GM23338 (cell line): Measurements from ENCODE around the gene CD164. TPM values are rescaled to one million over a fixed set of nuclear protein-coding genes. Genes with fewer than 3 reads are reported as not detected.

Experiments
- ATAC-seq: fragments of 200-7000 bp; cut with Tn5 transposase; 3 replicates; pipeline ENCODE4 v1.9.1; 2020
- DNase-seq: peaks from one replicate; pipeline ENCODE4 v3.0.0-alpha.2; 2015; ENCODE audit warnings: low spot score
- H2AFZ ChIP-seq: fragments of 200-600 bp; sonication (generic); 2 replicates; pipeline ENCODE4 v1.8.0; 2016; ENCODE audit warnings: antibody characterized with exemption, mild to moderate bottlenecking, moderate library complexity
- H3F3A ChIP-seq: fragments of 200-600 bp; sonication (generic); replicated peaks from 2 replicates; pipeline ENCODE4 v1.8.0; 2017; ENCODE audit warnings: antibody characterized with exemption, mixed run types, low read depth
- H3K27ac ChIP-seq: fragments of 200-600 bp; sonication (generic); 2 replicates; pipeline ENCODE4 v1.6.1; 2016; ENCODE audit warnings: low read depth
- H3K27me3 ChIP-seq: fragments of 200-600 bp; sonication (generic); 2 replicates; pipeline ENCODE4 v1.8.0; 2016; ENCODE audit warnings: mild to moderate bottlenecking, mixed run types, moderate library complexity; ENCODE audit not compliant: insufficient read depth
- H3K36me3 ChIP-seq: fragments of 200-600 bp; sonication (generic); 2 replicates; pipeline ENCODE4 v1.8.0; 2016; ENCODE audit warnings: mild to moderate bottlenecking; ENCODE audit not compliant: insufficient read depth
- H3K4me1 ChIP-seq: fragments of 200-600 bp; sonication (generic); 2 replicates; pipeline ENCODE4 v1.8.0; 2016; ENCODE audit warnings: mild to moderate bottlenecking, moderate library complexity; ENCODE audit not compliant: insufficient read depth
- H3K4me2 ChIP-seq: fragments of 200-600 bp; sonication (generic); 2 replicates; pipeline ENCODE4 v1.7.1; 2017; ENCODE audit warnings: mixed run types
- H3K4me3 ChIP-seq: fragments of 200-600 bp; sonication (generic); 2 replicates; pipeline ENCODE4 v1.6.1; 2016; ENCODE audit warnings: mixed run types
- H3K79me2 ChIP-seq: fragments of 200-600 bp; sonication (generic); replicated peaks from 2 replicates; pipeline ENCODE4 v1.8.0; 2017; ENCODE audit warnings: mild to moderate bottlenecking; ENCODE audit not compliant: insufficient read depth
- H3K9me2 ChIP-seq: fragments of 200-600 bp; sonication (generic); 2 replicates; pipeline ENCODE4 v1.8.0; 2017; ENCODE audit not compliant: insufficient read depth
- H4K20me1 ChIP-seq: fragments of 200-600 bp; sonication (generic); replicated peaks from 2 replicates; pipeline ENCODE4 v1.8.0; 2017; ENCODE audit warnings: mild to moderate bottlenecking; ENCODE audit not compliant: insufficient read depth
- H3K27ac Mint-ChIP-seq: 2 replicates; pipeline ENCODE4 v1.8.0; 2020; ENCODE audit warnings: inconsistent platforms, mild to moderate bottlenecking, moderate library complexity, mixed read lengths
- H3K27me3 Mint-ChIP-seq: 3 replicates; pipeline ENCODE4 v1.8.0; 2022; ENCODE audit warnings: low read depth, mild to moderate bottlenecking, moderate library complexity, mixed read lengths, inconsistent platforms; ENCODE audit not compliant: insufficient read depth, poor library complexity
- H3K36me3 Mint-ChIP-seq: 3 replicates; pipeline ENCODE4 v1.8.0; 2021; ENCODE audit warnings: low read depth, mild to moderate bottlenecking, inconsistent platforms, moderate library complexity, mixed read lengths
- H3K4me1 Mint-ChIP-seq: 3 replicates; pipeline ENCODE4 v1.8.0; 2020; ENCODE audit warnings: mild to moderate bottlenecking, inconsistent platforms, mixed read lengths
- H3K4me3 Mint-ChIP-seq: 3 replicates; pipeline ENCODE4 v1.8.0; 2021; ENCODE audit warnings: moderate library complexity, mild to moderate bottlenecking, inconsistent platforms, mixed read lengths
- H3K9me3 Mint-ChIP-seq: 3 replicates; pipeline ENCODE4 v1.8.0; 2020; ENCODE audit warnings: moderate library complexity, mild to moderate bottlenecking, inconsistent platforms, mixed read lengths
- EZH2 ChIP-seq: fragments of 200-600 bp; sonication (generic); IDR thresholded peaks from one replicate; pipeline ENCODE4 v1.8.0; 2017; ENCODE audit warnings: antibody characterized with exemption, mild to moderate bottlenecking, low read depth; ENCODE audit not compliant: unreplicated experiment
- EZH2phosphoT487 ChIP-seq: fragments of 200-600 bp; sonication (generic); IDR thresholded peaks from one replicate; pipeline ENCODE4 v1.8.1; 2018; ENCODE audit warnings: antibody characterized with exemption; ENCODE audit not compliant: unreplicated experiment
- JUNB ChIP-seq: IDR thresholded peaks from one replicate; pipeline ENCODE4 v1.6.1; 2016; ENCODE audit warnings: antibody characterized with exemption; ENCODE audit not compliant: unreplicated experiment
- STAT1 ChIP-seq: IDR thresholded peaks from one replicate; pipeline ENCODE4 v1.6.1; 2016; ENCODE audit warnings: antibody characterized with exemption; ENCODE audit not compliant: unreplicated experiment
- ZNF114 ChIP-seq: fragments of 250-450 bp; sonication (Bioruptor Pico); IDR thresholded peaks from 2 replicates; pipeline ENCODE4 v1.5.0; 2020; ENCODE audit warnings: mild to moderate bottlenecking, moderate library complexity
- ZNF331 ChIP-seq: fragments of 250-450 bp; sonication (Bioruptor Pico); IDR thresholded peaks from 2 replicates; pipeline ENCODE4 v1.5.0; 2020; ENCODE audit warnings: low read depth, mild to moderate bottlenecking, moderate library complexity
- polyA plus RNA-seq: library from polyadenylated mRNA; unstranded; fragments of >200 nt; fragmentation: Nextera tagmentation; extraction: Ambion mirVana; gene quantifications from 2 replicates; pipeline ENCODE4 v1.2.1, GENCODE V29; 2016
- total RNA-seq: library from RNA; depleted of rRNA; stranded (reverse); fragments of >200 nt; shearing (Covaris generic); gene quantifications from 2 replicates; pipeline ENCODE4 v1.2.3, GENCODE V29; 2014
- TF ChIP-seq, protein P1 (sequence below), 2 experiments: fragments of 200-600 bp in 1 of 2; sonication (generic) in 1 of 2; conservative IDR thresholded peaks; 2 replicates each; pipeline versions ENCODE4 v1.5.1 to v1.6.1; 2016 to 2017; ENCODE audit warnings: antibody characterized with exemption in 2 of 2, low read depth in 2 of 2, mild to moderate bottlenecking in 2 of 2, moderate library complexity in 1 of 2
- TF ChIP-seq, protein P2 (sequence below): fragments of 250-450 bp; sonication (Bioruptor Pico); IDR thresholded peaks from 2 replicates; pipeline ENCODE4 v1.5.0; 2020; ENCODE audit warnings: mild to moderate bottlenecking, moderate library complexity
- TF ChIP-seq, protein P3 (sequence below): IDR thresholded peaks from 2 replicates; pipeline ENCODE4 v1.6.1; 2016; ENCODE audit warnings: antibody characterized with exemption
- TF ChIP-seq, protein P4 (sequence below): IDR thresholded peaks from one replicate; pipeline ENCODE4 v1.6.1; 2018; ENCODE audit warnings: antibody characterized with exemption; ENCODE audit not compliant: unreplicated experiment

The CD164 gene
- total and polyA plus RNA-seq, 2 experiments from 2014 or later: 81.0 to 83.8 TPM

DNA sequence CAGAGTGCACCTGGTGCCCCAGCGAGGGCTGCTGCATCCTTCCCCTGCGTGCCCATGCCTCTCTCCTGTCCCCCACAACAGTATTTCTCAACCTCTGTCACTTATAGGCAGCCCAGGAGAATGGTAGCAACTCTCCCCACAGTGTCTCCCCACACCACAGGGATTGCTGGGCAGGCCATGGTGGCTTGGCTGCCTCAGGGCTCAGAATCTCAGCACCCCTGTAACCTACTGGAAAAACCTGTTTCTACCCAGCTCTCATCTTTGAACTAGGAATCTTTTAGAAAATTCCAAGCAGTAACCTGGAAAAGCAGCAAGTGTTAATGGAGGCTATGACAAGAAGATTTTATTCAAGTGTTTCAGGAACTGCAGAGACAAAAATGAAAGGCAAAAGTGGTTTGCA is 38.0 kb downstream of the CD164 start:
- Histone ChIP-seq H3K36me3 (no peaks in the 10 kb centered on the region), H3K4me2 (no peak overlapping the region), H3K9me2 (no peaks in the 10 kb centered on the region), H3K4me1 (no peaks in the 10 kb centered on the region), H3K27me3 (no peaks in the 10 kb centered on the region), H3K27ac (no peak overlapping the region), H2AFZ (no peak overlapping the region), H4K20me1 (no peaks in the 10 kb centered on the region), H3K79me2 (no peaks in the 10 kb centered on the region), H3K4me3 (no peak overlapping the region), H3F3A (no peaks in the 10 kb centered on the region)
- no peaks in the 10 kb centered on the region for H3K36me3 Mint-ChIP-seq
- H3K4me3 Mint-ChIP-seq: no peak overlapping the region
- peak; percentile 73 for ATAC-seq
- TF ChIP-seq ZNF114 (no peak), ZNF331 (CRISPR knock-in tag) (no peak), EZH2 (no peak), EZH2phosphoT487 (no peak), JUNB (no peak), STAT1 (no peak)
- TF ChIP-seq, protein P1, sequence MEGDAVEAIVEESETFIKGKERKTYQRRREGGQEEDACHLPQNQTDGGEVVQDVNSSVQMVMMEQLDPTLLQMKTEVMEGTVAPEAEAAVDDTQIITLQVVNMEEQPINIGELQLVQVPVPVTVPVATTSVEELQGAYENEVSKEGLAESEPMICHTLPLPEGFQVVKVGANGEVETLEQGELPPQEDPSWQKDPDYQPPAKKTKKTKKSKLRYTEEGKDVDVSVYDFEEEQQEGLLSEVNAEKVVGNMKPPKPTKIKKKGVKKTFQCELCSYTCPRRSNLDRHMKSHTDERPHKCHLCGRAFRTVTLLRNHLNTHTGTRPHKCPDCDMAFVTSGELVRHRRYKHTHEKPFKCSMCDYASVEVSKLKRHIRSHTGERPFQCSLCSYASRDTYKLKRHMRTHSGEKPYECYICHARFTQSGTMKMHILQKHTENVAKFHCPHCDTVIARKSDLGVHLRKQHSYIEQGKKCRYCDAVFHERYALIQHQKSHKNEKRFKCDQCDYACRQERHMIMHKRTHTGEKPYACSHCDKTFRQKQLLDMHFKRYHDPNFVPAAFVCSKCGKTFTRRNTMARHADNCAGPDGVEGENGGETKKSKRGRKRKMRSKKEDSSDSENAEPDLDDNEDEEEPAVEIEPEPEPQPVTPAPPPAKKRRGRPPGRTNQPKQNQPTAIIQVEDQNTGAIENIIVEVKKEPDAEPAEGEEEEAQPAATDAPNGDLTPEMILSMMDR (conservative IDR thresholded peaks at IDR 0.05; ENCODE audit: low read depth in 2 of 2): no peak
- TF ChIP-seq, protein P2, sequence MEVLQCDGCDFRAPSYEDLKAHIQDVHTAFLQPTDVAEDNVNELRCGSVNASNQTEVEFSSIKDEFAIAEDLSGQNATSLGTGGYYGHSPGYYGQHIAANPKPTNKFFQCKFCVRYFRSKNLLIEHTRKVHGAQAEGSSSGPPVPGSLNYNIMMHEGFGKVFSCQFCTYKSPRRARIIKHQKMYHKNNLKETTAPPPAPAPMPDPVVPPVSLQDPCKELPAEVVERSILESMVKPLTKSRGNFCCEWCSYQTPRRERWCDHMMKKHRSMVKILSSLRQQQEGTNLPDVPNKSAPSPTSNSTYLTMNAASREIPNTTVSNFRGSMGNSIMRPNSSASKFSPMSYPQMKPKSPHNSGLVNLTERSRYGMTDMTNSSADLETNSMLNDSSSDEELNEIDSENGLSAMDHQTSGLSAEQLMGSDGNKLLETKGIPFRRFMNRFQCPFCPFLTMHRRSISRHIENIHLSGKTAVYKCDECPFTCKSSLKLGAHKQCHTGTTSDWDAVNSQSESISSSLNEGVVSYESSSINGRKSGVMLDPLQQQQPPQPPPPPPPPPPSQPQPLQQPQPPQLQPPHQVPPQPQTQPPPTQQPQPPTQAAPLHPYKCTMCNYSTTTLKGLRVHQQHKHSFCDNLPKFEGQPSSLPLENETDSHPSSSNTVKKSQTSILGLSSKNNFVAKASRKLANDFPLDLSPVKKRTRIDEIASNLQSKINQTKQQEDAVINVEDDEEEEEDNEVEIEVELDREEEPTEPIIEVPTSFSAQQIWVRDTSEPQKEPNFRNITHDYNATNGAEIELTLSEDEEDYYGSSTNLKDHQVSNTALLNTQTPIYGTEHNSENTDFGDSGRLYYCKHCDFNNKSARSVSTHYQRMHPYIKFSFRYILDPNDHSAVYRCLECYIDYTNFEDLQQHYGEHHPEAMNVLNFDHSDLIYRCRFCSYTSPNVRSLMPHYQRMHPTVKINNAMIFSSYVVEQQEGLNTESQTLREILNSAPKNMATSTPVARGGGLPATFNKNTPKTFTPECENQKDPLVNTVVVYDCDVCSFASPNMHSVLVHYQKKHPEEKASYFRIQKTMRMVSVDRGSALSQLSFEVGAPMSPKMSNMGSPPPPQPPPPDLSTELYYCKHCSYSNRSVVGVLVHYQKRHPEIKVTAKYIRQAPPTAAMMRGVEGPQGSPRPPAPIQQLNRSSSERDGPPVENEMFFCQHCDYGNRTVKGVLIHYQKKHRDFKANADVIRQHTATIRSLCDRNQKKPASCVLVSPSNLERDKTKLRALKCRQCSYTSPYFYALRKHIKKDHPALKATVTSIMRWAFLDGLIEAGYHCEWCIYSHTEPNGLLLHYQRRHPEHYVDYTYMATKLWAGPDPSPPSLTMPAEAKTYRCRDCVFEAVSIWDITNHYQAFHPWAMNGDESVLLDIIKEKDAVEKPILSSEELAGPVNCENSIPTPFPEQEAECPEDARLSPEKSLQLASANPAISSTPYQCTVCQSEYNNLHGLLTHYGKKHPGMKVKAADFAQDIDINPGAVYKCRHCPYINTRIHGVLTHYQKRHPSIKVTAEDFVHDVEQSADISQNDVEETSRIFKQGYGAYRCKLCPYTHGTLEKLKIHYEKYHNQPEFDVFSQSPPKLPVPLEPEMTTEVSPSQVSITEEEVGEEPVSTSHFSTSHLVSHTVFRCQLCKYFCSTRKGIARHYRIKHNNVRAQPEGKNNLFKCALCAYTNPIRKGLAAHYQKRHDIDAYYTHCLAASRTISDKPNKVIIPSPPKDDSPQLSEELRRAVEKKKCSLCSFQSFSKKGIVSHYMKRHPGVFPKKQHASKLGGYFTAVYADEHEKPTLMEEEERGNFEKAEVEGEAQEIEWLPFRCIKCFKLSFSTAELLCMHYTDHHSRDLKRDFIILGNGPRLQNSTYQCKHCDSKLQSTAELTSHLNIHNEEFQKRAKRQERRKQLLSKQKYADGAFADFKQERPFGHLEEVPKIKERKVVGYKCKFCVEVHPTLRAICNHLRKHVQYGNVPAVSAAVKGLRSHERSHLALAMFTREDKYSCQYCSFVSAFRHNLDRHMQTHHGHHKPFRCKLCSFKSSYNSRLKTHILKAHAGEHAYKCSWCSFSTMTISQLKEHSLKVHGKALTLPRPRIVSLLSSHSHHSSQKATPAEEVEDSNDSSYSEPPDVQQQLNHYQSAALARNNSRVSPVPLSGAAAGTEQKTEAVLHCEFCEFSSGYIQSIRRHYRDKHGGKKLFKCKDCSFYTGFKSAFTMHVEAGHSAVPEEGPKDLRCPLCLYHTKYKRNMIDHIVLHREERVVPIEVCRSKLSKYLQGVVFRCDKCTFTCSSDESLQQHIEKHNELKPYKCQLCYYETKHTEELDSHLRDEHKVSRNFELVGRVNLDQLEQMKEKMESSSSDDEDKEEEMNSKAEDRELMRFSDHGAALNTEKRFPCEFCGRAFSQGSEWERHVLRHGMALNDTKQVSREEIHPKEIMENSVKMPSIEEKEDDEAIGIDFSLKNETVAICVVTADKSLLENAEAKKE (CRISPR knock-in tag): no peak
- TF ChIP-seq, protein P3, sequence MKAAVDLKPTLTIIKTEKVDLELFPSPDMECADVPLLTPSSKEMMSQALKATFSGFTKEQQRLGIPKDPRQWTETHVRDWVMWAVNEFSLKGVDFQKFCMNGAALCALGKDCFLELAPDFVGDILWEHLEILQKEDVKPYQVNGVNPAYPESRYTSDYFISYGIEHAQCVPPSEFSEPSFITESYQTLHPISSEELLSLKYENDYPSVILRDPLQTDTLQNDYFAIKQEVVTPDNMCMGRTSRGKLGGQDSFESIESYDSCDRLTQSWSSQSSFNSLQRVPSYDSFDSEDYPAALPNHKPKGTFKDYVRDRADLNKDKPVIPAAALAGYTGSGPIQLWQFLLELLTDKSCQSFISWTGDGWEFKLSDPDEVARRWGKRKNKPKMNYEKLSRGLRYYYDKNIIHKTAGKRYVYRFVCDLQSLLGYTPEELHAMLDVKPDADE: no peak
- TF ChIP-seq, protein P4, sequence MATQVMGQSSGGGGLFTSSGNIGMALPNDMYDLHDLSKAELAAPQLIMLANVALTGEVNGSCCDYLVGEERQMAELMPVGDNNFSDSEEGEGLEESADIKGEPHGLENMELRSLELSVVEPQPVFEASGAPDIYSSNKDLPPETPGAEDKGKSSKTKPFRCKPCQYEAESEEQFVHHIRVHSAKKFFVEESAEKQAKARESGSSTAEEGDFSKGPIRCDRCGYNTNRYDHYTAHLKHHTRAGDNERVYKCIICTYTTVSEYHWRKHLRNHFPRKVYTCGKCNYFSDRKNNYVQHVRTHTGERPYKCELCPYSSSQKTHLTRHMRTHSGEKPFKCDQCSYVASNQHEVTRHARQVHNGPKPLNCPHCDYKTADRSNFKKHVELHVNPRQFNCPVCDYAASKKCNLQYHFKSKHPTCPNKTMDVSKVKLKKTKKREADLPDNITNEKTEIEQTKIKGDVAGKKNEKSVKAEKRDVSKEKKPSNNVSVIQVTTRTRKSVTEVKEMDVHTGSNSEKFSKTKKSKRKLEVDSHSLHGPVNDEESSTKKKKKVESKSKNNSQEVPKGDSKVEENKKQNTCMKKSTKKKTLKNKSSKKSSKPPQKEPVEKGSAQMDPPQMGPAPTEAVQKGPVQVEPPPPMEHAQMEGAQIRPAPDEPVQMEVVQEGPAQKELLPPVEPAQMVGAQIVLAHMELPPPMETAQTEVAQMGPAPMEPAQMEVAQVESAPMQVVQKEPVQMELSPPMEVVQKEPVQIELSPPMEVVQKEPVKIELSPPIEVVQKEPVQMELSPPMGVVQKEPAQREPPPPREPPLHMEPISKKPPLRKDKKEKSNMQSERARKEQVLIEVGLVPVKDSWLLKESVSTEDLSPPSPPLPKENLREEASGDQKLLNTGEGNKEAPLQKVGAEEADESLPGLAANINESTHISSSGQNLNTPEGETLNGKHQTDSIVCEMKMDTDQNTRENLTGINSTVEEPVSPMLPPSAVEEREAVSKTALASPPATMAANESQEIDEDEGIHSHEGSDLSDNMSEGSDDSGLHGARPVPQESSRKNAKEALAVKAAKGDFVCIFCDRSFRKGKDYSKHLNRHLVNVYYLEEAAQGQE: no peak
- H3K4me1 Mint-ChIP-seq: peaks cover 9% of the 10 kb centered on the region
- no peak for DNase-seq
- H3K27ac Mint-ChIP-seq: no peak overlapping the region
- H3K9me3 Mint-ChIP-seq: no peaks in the 10 kb centered on the region
- H3K27me3 Mint-ChIP-seq: peaks cover 7% of the 10 kb centered on the region
